ENCODE data around the gene HCFC1.

HCFC1 gene

DNA sequence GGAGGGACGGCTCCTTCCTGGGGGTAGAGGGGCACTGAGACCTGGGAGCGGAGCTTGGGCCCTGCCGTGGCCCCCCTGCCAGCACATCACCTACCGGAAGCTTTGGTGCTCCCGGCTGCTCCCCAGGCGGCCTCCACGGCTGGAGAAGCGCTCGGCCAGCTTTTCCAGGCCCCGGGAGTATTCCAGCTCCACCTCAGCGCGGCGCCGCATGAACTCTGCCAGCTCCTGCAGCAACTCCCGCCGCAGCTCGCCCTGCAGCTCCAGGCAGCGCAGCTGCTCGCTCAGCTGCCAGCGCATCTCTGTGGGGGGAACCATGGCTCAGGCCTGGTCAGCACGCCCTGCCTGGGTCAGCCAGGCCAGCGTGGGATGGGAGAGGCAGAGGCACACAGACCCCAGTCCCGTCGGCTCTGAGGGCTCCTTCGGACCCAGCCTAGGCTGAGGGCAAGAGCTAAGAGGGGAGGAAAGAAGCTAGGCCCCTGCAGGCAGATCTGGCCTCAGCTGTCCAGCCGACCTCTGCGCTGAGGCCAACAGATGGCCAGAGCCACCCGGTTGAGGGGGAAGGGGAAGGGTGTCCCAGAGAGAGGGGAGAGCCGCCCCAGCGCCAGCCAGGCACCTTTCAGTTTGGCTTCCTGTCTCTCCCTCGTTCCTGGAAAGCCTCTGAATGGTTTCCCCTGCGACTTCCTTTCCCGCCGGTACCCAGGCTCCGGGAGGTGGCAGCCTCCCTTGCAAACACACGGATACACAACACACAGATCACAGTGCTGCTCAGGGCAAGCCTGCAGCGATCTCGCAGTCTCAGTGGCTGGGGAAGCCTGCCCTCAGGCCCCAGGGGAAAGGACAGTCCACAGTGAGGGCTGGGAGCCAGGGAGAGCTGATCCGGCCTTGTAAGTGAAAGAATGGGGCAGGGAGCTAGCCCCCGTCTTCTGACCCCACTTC lies 49.8 kb downstream of the HCFC1 start:
- no peak for DNase-seq

DNA sequence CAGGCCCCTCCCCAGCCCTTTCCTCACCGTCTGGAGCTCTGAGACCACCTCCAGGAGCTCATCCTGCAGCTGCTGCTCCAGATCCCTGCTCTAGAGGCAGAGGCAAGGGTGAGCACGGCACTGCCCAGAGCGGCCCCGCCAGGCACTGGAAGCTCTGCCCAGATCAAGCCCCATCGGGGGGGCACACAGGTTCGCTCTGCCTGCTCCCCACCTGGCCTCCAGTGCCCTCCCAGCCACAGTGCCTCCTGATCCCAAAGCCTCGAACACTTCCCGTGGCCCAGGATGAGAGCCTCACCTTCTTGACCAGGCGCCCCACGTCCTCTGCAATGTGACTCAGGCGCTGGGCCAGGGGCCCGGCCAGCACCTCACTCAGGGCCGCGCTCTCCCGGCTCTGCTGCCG lies 50.5 kb downstream of the HCFC1 start:
- no peak for DNase-seq

GRCh38 chrX:153920546-153920945 lies 51.1 kb downstream of the HCFC1 start:
- DNase-seq = no peak

GRCh38 chrX:153919281-153919680 lies 52.3 kb downstream of the HCFC1 start:
- no peak for DNase-seq

GRCh38 chrX:153917869-153918268 lies 53.7 kb downstream of the HCFC1 start:
- no peak for DNase-seq

DNA sequence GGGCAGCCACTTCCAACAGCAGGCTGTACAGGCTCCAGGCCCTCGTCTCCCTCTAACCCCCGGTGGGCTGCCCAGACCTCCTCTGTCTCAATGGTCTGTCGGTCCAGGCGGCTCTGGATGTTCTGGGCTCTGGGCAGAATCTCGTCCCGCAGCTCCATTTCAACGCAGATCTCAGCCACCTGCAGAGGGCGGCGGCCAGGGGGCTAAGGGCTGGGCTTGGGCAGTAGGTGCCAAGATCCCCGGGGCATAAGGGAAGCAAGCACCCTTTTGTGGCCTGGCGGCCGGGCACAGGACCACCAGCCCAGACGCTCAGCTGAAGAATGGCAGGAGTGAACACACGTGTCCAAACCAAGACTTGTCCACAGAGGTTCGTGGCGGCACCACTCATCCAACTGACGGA lies 57.9 kb downstream of the HCFC1 start:
- no peak for DNase-seq

GRCh38 chrX:153913211-153913610 lies 58.4 kb downstream of the HCFC1 start:
- no peak for DNase-seq

DNA sequence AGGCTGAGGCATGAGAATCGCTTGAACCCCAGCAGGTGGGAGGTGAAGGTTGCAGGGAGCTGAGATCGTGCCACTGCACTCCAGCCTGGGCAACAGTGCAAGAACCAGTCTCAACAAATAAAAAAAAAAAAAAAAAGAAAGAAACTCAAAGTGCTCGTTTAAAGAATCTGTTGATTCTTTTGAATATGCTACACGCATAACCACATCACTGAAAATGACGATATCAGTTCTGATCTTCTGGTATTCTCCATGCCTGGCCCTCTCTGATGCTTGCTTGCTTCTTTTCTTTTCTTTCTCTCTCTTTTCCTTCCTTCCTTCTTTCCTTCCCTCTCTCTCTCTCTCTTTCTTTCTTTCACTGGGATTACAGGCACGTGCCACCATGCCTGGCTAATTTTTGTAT lies 59.8 kb downstream of the HCFC1 start:
- DNase-seq = no peak

GRCh38 chrX:153910446-153910845 lies 61.2 kb downstream of the HCFC1 start:
- DNase-seq = no peak

DNA sequence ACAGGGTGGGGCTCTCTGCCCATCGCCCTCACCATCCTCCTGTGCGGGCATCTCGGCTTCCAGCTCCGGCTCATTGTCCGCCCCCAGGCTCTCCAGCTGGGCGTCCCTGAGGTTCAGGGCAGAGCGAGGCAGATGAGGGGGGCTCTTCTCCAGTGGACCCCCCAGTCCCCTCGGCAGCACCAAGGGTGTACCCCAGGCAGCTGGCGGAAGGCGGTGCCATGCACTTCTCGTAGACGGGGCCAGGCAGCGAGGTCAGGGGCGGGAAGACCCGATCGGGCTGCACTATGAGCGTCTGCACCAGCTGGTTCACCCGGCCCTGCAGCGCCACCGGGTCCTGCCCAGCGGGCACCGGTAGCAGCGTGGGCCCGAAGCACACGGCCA lies 61.6 kb downstream of the HCFC1 start:
- DNase-seq = no peak

- DNase-seq = no peak
These were observed 62.3 kb downstream of the HCFC1 start for GRCh38 chrX:153909024-153909979.

GRCh38 chrX:153908219-153908860 lies 63.3 kb downstream of the HCFC1 start:
- no peak for DNase-seq

- no peak for DNase-seq
These were observed 64.2 kb downstream of the HCFC1 start for GRCh38 chrX:153907456-153907855.

GRCh38 chrX:153906126-153906917 lies 65.3 kb downstream of the HCFC1 start:
- DNase-seq = no peak

GRCh38 chrX:153905481-153906095 lies 66.0 kb downstream of the HCFC1 start:
- no peak for DNase-seq

DNA sequence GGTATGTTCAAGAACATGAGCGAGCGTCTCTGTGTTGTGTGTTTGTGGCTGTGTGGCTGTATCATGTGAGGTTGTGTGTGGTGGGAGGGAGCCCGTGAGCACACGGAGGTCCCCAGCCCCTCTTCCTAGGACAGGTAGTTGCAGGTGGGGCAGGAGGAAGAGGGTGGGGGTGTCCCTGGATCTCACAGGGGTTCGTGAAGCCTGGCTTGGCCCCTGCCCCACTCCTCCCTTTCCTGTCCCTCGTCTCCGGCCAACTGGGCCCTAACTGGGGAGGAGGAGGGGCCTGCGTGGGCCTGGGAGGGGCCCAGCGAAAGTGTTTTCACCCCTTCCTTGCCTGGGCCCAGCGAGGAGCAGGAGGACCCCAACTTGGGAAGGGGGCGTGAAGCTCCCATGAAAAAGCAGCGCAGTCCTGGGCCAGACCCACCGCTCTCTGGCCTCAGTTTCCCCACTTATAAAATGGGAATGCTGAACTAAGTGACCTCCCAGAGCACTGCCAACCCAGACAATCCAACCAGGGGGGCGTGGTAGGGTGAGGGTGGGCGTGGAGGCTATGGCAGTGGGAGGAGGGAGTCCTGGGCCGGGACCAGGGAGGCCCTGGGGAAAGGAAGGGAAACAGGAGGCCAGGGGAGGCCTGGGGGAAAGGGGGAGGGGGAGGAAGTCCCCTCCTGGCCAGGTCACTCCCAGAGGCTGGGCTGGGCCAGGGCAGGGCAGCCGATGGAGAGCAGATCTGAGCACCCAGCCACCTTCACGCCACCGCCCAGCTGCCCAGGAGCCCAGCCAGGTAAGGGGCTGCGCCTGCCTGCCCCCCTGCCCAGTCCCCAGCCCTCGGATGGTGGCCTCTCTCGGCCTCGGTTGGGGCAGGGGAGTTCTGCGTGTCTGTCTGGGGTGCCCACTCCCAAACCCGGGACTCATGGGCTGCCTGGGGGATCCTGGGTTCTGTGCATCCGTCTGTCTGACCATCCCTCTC lies 67.3 kb downstream of the HCFC1 start, which contains the start of gene AVPR2:
TSS of gene AVPR2 (plus strand) at position 683 of the 967 bp plus-strand sequence. CDS start 473 bp downstream, outside the sequence.
- no peak for DNase-seq

- DNase-seq = no peak
These were observed 68.2 kb downstream of the HCFC1 start for GRCh38 chrX:153903238-153903980.

GRCh38 chrX:153902385-153902784 lies 69.2 kb downstream of the HCFC1 start:
- DNase-seq = no peak

GRCh38 chrX:153901753-153902140 lies 69.9 kb downstream of the HCFC1 start:
- no peak for DNase-seq
